ENCODE results near the gene IL31.
"Not testable (repeated sequence)": the region's sequence is repeated elsewhere in the genome, so short reads cannot be mapped to it uniquely, and the experiment has no call there.

IL31 gene

GRCh38 chr12:122190842-122191668 lies 17.0 kb upstream of the IL31 start:
- peak; percentile 42 for DNase-seq

- no peak for DNase-seq
Observed at GRCh38 chr12:122189626-122190475, 15.8 kb upstream of the IL31 start.

- no peak for DNase-seq
Observed at GRCh38 chr12:122187466-122187865, 13.4 kb upstream of the IL31 start.

GRCh38 chr12:122185494-122186082 lies 11.6 kb upstream of the IL31 start:
- DNase-seq, result no peak

GRCh38 chr12:122185079-122185478 lies 11.1 kb upstream of the IL31 start:
- DNase-seq, result no peak

GRCh38 chr12:122184517-122184916 lies 10.5 kb upstream of the IL31 start:
- DNase-seq, result no peak

- DNase-seq, result no peak
Observed at GRCh38 chr12:122183588-122183940, 9.5 kb upstream of the IL31 start.

GRCh38 chr12:122182887-122183587 lies 9.0 kb upstream of the IL31 start, which contains the start of gene LRRC43:
TSS of gene LRRC43 (plus strand) at chr12:122183123. CDS start at chr12:122183145, 22 bp downstream.
- DNase-seq, result peak; percentile 18

GRCh38 chr12:122176473-122176872 lies 2.5 kb upstream of the IL31 start:
- not testable (repeated sequence) for DNase-seq

- no peak for DNase-seq
Observed at GRCh38 chr12:122172262-122172939, 1.6 kb downstream of the IL31 start.

- no peak for DNase-seq
Observed at GRCh38 chr12:122171399-122171798, 2.6 kb downstream of the IL31 start.

- DNase-seq, result no peak
Observed at GRCh38 chr12:122168492-122168891, 5.5 kb downstream of the IL31 start.

- no peak for DNase-seq
Observed at GRCh38 chr12:122167356-122167925, 6.6 kb downstream of the IL31 start.

- DNase-seq, result no peak
Observed at GRCh38 chr12:122166422-122167349, 7.3 kb downstream of the IL31 start.

- DNase-seq, result no peak
Observed at GRCh38 chr12:122162976-122163375, 11.0 kb downstream of the IL31 start.

- DNase-seq, result no peak
Observed at GRCh38 chr12:122161682-122162081, 12.3 kb downstream of the IL31 start.

- no peak for DNase-seq
Observed at GRCh38 chr12:122160761-122161160, 13.3 kb downstream of the IL31 start.

- DNase-seq, result no peak
Observed at GRCh38 chr12:122159882-122160281, 14.1 kb downstream of the IL31 start.

GRCh38 chr12:122158700-122159285 lies 15.2 kb downstream of the IL31 start:
- DNase-seq, result no peak

GRCh38 chr12:122155705-122156104 lies 18.3 kb downstream of the IL31 start:
- no peak for DNase-seq
